ENCODE results near the gene GYG2.
"Not testable (repeated sequence)": the region's sequence is repeated elsewhere in the genome, so short reads cannot be mapped to it uniquely, and the experiment has no call there.

GYG2 gene

GRCh38 chrX:2883770-2884169 lies 55.0 kb downstream of the GYG2 start:
- Histone ChIP-seq H3K9me3 (no peaks in the 10 kb centered on the region), H3K27me3 (no peaks in the 10 kb centered on the region), H3K36me3 (no peaks in the 10 kb centered on the region), H3K4me1 (no peaks in the 10 kb centered on the region), H3K4me3 (ENCODE audit: low read depth, low read length) (no peak overlapping the region)
- no peak for DNase-seq
- TF ChIP-seq, protein P1, sequence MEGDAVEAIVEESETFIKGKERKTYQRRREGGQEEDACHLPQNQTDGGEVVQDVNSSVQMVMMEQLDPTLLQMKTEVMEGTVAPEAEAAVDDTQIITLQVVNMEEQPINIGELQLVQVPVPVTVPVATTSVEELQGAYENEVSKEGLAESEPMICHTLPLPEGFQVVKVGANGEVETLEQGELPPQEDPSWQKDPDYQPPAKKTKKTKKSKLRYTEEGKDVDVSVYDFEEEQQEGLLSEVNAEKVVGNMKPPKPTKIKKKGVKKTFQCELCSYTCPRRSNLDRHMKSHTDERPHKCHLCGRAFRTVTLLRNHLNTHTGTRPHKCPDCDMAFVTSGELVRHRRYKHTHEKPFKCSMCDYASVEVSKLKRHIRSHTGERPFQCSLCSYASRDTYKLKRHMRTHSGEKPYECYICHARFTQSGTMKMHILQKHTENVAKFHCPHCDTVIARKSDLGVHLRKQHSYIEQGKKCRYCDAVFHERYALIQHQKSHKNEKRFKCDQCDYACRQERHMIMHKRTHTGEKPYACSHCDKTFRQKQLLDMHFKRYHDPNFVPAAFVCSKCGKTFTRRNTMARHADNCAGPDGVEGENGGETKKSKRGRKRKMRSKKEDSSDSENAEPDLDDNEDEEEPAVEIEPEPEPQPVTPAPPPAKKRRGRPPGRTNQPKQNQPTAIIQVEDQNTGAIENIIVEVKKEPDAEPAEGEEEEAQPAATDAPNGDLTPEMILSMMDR (IDR thresholded peaks at IDR 0.05; ENCODE audit: low read depth, low read length): no peak

DNA sequence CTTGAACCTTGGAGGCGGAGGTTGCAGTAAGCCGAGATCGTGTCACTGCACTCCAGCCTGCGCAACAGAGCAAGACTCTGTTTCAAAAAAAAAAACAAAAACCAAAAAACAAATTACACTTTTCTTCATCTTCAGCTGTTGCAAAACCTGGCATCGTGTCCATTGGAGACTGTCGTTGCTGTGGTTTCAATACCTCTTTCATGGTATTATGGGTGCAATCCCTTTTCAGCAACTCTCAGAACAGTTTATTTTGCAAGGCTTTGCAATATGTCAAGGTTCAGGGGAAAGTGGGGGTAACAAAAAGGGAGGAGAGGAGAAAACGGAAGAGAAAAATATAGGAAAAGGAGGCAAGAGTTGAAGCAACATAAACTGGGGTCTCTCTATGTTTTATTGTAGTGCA lies 59.6 kb downstream of the GYG2 start:
- H3K27me3 ChIP-seq: no peaks in the 10 kb centered on the region
- no peak overlapping the region for H3K4me3 ChIP-seq (ENCODE audit: low read depth, low read length)
- DNase-seq: no peak
- no peaks in the 10 kb centered on the region for H3K36me3 ChIP-seq
- H3K4me1 ChIP-seq: no peaks in the 10 kb centered on the region
- TF ChIP-seq, protein P1 (IDR thresholded peaks at IDR 0.05; ENCODE audit: low read depth, low read length): no peak
- no peaks in the 10 kb centered on the region for H3K9me3 ChIP-seq

GRCh38 chrX:2889045-2889605 lies 60.4 kb downstream of the GYG2 start:
- DNase-seq: no peak
- Histone ChIP-seq H3K9me3 (no peaks in the 10 kb centered on the region), H3K4me3 (ENCODE audit: low read depth, low read length) (peak overlapping the region; percentile 23; the same call in 1 of the 2 replicates), H3K27me3 (no peaks in the 10 kb centered on the region), H3K4me1 (no peaks in the 10 kb centered on the region), H3K36me3 (no peaks in the 10 kb centered on the region)
- TF ChIP-seq, protein P1 (IDR thresholded peaks at IDR 0.05; ENCODE audit: low read depth, low read length): no peak

- peak overlapping the region; percentile 23; the same call in 1 of the 2 replicates for H3K4me3 ChIP-seq (ENCODE audit: low read depth, low read length)
- TF ChIP-seq, protein P1 (IDR thresholded peaks at IDR 0.05; ENCODE audit: low read depth, low read length): peak; percentile 53
- H3K4me1 ChIP-seq, H3K9me3 ChIP-seq, H3K27me3 ChIP-seq, H3K36me3 ChIP-seq: not testable (repeated sequence)
- DNase-seq: peak; percentile 13
Observed at GRCh38 chrX:2889706-2890490, 61.2 kb downstream of the GYG2 start.

DNA sequence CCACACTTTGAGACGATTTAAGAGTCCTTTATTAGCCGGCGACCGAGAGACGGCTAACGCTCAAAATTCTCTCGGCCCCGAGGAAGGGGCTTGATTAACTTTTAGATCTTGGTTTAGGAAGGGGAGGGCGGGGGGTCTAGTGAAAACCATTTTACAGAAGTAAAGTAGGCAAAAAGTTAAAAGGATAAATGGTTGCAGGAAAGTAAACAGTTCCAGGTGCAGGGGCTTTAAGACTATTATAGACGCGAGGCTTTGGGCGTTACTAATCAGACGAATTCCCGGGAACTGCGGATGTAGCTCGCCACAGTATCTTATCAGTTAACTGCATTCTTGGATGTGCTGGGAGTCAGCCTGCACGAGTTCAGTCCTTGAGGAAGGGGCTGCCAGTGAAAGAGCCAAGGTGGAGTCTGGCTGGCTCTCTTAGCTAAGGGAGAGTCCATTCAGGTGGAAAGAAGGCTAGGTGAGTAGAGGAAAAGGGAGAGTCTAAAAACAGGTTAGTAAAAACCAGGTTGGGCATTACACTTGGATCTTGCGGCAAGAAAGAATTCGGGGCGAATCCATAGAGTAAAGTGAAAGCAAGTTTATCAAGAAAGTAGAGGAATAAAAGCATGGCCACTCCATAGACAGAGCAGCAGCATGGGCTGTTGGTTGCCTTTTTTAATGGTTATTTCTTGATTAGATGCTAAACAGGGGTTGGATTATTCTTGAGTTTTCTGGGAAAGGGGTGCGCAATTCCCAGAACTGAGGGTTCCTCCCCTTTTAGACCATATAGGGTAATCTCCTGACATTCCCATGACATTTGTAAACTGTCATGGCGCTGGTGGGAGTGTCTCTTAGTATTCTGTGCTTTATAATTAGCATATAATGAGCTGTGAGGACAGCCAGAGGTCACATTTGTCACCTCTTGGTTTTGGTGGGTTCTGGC lies 62.1 kb downstream of the GYG2 start:
- not testable (repeated sequence) for H3K4me1 ChIP-seq; H3K27me3 ChIP-seq; H3K9me3 ChIP-seq; H3K36me3 ChIP-seq; DNase-seq; H3K4me3 ChIP-seq (ENCODE audit: low read depth, low read length)

DNA sequence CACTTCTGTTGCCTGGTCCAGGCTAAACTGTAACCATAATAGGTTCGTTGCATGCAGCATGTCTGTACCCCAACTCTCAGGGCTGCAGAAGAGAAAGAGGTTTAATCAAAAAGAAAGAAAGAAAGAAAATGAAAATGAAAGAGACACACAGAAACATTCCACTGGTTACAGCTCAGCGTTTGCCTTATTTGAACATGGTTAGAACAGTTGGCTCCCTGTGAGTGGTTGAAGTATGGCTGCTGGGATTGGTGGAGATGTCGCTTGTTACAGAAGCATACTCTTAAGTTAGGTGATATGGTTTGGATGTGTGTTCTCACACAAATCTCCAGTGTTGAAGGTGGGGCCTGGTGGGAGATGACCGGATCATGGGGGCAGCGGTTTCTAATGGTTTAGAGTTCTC lies 64.1 kb downstream of the GYG2 start:
- TF ChIP-seq, protein P1 (IDR thresholded peaks at IDR 0.05; ENCODE audit: low read depth, low read length): no peak
- no peaks in the 10 kb centered on the region for H3K27me3 ChIP-seq
- H3K4me1 ChIP-seq: no peaks in the 10 kb centered on the region
- no peaks in the 10 kb centered on the region for H3K9me3 ChIP-seq
- H3K36me3 ChIP-seq: no peaks in the 10 kb centered on the region
- DNase-seq: no peak
- no peak overlapping the region for H3K4me3 ChIP-seq (ENCODE audit: low read depth, low read length)

Data from BE2C (cell line).